HG02610 (cell line): ENCODE data around the gene CS.

Source experiments
- ATAC-seq: cut with Tn5 transposase; IDR thresholded peaks from one replicate; pipeline ENCODE4 v1.9.1; 2021; ENCODE audit warnings: mild to moderate bottlenecking, moderate library complexity; ENCODE audit not compliant: unreplicated experiment

CS gene

DNA sequence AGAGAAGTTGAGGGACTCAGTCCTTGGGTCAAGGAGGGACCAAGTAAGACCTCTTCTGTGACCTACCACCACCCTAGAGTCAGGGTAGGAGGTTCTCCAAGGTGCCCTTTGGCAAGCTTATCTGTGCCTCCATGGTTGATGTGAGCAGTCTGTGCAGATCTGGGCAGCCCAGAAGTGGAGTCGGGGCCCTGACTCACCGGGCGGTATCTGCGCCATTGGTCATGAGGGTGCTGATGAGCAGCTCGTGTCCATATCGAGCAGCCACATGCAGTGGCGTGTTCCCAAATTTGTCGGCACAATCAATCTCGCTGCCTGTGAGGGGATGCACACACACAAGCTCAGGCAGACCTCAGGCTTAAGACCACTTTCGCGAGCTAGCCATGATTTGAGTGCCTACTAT lies 47.0 kb downstream of the CS start:
- ATAC-seq, result no peak

DNA sequence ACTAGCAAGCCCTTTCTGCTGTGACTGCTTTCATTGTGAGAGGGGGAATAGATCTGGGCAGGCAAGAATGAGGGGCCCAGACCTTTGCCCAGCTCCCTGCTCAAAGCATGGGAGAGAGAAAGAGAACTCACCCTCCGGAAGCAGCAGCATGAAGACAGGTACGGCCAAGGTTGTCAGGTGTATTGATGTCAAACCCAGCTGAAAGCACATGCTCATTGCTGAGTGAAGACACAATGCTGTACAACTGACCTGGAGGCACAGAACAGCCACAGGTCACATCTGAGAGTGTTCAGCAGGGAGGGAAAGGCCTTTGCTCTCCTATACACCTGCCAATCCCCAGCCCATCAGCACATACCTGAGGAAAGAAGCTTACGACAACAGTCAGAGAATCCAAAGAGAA lies 47.5 kb downstream of the CS start:
- ATAC-seq, result no peak

DNA sequence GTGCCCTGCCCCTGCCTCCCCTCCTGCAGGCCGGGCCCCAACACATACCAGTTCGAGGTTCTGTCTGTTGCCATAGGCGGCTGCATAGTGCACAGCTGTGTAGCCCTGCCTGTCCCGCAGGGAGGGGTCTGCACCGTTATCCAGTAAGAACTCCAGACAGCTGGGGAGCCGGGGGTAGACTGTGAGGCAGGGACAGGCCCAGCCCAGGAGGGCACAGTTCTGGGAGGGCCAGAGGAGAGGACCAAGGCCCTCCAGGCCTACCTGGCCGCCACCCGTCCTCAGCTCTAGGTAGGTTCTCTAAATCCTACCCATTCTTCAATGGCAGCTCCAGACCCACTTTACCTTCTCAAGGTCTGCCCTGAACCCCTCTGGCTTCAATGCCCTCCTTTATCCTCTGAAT lies 51.4 kb downstream of the CS start:
- ATAC-seq, result no peak

DNA sequence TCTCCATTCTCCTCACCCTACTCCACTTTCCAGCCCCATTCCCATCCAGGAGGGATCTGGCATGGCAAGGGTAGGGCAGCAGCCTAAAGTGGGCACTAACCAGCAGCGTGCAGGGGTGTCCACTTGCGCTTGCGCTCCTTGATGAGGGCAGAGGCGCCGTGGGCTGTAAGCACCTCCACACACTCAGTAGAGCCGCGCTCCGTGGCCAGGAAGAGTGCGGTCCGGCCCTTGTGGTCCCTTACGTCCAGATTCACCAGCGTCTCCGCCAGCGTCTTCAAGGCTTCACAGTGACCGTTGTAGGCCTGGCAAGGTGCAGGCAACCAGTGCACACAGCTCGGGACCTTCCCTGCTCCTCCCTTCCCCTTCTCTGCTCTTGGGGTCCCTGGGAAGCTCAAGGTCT lies 52.2 kb downstream of the CS start:
- no peak for ATAC-seq

DNA sequence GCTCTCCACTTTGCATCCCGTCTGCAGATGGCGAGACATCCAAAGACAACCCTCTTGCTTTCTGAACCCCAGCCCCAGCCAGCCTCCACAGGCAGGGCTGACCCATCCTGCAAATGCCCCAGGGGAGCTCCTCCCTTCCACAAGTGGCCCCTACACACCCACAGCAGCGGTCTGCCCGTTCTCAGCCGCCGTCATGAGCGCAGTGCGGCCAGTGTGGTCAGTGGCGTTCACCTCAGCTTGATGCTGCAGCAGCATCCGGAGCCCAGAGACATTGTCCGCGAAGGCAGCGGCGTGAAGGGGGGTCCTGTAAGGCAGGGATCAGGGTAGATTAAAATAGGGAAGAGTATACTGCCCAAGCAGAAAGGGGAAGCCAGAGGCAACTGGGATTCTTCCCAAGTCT lies 55.6 kb downstream of the CS start:
- ATAC-seq, result no peak

DNA sequence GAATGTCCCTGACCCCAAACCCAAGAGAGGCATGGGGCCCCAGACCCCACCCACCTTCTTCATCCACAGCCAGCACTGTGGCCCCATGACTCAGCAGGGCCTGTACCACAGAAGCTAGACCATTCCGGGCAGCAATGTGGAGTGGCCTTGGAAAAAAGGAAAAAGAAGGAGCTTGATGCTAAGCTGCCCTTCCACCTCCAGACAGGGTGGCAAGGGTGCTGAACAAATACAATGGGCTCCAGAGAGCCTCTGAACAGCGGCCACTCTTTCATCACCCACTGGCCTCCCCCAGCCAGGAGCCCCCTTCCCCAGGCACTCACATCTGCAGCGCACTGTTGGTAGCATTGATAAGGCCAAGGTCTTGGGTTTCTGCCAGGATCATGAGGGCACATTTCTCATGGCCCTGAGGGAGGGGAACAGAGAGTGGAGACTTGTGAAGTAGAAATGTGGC lies 56.4 kb downstream of the CS start:
- no peak for ATAC-seq

DNA sequence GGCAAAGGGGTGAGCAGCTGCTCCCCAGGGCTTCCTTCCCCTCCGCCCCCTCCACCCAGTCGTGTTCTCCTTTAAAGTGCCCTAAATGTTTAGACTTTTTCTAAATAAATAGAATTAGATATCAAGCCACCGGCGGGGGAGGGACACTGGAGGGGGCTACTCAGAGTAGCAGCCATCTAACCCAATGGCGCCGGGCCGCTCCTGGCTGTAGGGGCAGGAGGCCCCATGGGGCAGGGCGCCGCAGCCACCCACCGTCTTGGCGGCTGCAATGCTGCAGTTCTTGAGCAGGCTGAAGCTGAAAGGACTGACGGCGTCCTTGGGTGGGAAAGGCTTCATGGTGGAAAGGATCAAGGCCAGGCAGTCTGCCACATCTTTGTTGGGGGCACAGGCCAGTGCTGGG lies 57.1 kb downstream of the CS start:
- ATAC-seq, result no peak

DNA sequence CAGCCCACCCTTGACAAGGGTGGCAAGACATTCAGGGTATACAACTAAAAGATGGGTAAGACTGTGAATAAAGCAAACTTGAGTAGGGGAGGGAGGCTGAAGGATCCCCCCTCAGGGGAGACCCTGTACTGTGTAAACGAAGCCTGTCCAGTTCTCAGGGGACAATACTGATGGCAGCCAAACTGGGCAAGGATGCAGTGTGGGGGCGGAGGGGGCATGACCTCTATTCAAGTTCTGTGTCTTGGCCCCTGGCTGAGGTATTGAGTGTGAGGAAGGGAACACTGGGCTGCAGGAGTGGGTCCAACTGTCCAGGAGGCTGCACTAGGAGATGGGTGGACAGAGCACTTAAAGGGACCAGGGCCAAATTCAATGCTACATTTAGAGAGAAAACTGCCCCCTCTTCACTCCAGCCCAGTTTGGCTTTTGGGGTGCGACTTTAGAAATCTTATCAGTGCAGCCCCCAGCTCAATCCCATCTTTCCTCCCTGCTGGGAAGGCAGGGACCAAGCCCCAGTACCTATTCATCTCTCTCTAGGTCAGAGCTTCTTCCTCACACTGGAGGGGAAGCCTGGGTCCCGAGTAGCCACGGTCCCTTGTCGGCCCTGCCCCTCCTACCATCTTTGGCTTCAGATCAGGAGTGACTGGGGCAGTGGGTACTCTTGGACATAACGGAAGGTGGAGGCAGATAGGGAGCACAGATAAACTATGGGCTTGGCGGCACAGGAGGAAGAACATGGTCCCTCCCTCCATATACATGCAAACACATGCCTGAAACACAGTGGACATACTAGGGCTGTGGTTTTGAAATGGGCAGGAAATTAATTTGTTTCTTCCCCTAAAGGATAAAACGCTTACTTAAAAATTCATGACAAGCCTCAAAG lies 58.5 kb downstream of the CS start:
- no peak for ATAC-seq

DNA sequence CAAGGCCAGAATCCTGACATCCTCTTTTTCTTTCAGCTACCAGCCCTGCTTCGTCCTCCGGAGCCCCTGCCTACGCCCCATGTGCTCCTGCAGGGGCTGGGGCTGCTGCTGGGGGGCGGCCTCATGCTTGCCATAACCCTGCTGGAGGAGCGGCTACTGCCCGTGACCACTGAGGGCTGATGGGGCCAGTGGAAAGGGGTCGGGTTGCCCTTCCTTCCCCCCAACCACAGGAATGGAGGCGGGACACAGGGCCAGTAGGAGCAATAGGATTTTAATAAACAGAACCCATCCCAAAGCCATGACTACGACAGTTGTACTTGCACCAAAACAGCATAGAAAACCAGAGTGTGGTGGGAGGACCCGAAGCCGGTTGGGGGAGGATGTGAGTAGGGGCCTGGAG lies 62.6 kb downstream of the CS start:
- no peak for ATAC-seq

DNA sequence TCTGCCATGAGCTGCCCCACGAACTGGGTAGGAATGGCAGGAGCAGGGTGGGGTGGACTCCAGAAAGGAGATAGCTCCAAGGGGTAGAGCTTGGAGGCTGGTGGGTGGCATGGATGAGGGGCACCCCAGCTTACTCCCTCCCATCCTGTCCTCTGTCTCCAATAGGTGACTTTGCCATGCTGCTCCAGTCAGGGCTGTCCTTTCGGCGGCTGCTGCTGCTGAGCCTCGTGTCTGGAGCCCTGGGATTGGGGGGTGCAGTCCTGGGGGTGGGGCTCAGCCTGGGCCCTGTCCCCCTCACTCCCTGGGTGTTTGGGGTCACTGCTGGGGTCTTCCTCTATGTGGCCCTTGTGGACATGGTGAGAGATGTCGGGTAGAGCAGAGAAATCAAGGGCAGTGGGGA lies 63.1 kb downstream of the CS start:
- ATAC-seq, result no peak

DNA sequence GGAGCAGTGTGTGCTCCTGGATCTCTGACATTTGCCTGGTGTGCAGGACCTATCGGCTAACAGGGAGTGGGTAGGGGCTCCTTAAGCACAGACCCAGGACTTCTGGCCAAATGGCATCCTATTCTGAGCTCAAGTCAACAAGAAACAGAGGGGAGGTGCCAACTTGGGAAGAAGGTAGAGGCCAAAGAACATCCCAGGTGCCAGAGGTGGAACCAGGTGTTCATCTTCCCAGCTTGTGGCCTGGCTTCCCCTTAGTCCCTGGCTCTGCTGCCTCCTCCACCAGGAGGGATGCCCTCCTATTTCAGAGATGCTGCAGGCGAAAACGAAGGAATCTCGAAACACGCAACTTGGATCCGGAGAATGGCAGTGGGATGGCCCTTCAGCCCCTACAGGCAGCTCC lies 64.0 kb downstream of the CS start:
- ATAC-seq, result no peak

DNA sequence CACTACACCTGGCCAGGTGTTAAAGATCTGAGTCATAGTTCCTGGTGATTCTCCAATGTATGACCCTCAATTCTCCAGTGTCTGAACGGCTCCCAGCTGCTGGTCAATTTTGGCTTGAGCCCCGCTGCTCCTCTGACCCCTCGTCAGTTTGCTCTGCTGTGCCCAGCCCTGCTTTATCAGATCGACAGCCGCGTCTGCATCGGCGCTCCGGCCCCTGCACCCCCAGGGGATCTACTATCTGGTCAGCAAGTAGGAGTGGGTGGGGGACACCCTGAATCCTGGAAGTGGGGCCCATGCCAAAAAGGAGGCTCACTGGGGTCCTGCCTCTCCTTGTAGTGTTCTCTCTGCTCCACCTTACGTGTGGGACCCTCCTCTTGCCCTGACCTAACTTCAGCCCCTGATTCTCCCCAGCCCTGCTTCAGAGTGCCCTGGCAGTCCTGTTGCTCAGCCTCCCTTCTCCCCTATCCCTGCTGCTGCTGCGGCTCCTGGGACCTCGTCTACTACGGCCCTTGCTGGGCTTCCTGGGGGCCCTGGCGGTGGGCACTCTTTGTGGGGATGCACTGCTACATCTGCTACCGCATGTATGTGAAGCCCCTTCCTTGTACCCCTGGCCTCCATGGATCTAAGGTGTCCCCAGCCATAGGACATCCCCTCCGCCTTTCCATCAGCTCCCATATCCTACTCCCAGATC lies 65.2 kb downstream of the CS start:
- no peak for ATAC-seq

DNA sequence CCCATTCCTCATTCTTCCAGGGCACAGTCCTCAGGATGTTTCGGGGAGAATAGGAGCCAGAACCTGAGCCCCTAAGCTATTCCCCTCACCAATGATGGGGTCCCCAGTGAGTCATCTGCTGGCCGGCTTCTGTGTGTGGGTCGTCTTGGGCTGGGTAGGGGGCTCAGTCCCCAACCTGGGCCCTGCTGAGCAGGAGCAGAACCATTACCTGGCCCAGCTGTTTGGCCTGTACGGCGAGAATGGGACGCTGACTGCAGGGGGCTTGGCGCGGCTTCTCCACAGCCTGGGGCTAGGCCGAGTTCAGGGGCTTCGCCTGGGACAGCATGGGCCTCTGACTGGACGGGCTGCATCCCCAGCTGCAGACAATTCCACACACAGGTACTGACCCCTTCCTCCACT lies 68.9 kb downstream of the CS start:
- no peak for ATAC-seq

DNA sequence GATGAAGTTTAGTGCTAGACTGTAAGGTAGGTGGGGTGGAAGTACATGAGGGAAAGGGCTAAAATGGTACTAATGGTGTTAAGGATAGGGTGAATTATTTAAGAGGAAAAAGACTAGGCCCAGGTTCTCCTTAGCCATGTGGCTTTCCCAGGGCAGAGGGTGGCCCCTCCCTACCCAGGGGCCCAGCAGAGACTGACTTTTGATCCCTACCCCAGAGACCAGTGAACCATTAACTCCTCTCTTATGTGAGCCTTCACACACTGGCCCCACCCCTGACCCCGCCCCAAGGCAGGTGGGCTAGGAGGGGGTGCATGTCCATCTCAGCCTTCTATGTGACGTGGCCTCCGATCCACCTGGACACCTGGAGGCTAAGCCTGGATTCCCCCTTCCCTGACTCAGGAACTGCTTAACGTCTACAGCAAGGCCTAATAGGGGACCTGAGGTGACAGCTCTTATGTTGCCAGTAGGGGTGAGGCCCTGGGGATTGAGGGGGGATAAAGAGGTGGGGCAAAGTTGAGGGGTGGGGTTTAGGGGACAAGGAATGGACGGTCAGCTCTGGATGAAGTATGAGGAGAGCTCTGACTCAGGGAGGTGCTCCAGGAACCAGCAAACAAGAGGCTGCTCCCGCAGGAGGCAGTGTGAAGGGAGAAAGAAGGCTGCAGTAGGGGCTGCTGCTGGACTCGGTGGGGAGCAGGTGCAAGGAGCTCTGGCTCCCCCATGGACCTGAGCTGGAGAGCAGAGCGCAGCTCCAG lies 69.5 kb downstream of the CS start:
- ATAC-seq, result no peak

DNA sequence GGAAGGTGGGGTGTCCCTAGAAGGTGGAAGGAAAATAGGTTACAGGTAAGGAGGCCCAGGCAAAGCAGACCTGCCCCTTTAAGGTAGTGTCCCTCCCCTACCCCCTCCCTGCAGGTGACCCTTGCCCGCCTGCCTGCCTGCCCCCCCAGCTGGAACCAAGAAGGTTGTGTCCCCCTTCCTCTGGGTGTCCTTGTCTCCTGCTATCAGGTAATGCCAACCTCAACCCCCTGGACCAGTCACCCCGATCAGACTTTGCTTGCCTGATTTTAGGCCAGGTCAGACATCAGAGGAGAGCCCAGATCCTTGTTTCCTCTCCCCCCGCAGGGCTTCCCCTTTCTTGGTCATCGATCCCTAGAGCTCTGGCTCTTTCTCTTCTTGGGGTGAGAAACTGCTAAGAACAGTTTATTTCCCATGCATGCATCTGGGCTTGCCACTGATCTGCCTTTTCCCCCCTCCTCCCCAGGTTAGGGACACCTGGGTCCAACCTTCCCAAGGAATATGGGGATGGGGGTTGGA lies 70.2 kb downstream of the CS start, which contains the start of gene SLC39A5:
SLC39A5 (plus strand) TSS at position 136 of the 516 bp plus-strand sequence. CDS start 1,224 bp downstream, outside the sequence.
- ATAC-seq, result no peak

DNA sequence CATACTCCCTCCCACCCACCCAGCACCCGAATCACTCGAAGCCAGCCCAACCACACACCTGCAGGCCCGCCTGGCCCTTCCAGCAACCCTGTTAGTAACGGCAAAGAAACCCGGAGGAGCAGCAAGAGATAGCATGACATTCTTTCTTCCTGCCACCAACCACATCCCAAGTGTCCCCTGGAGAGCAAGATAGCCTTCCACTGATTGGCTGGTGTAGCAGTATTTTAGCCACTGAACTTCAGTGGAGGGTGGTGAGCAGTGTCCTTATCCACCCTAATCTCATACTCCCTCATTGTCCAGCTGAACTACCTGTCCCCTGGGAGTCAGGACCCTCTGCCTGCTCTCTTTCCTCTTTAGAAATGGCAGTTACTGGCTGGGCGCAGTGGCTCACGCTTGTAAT lies 71.0 kb downstream of the CS start:
- no peak for ATAC-seq

DNA sequence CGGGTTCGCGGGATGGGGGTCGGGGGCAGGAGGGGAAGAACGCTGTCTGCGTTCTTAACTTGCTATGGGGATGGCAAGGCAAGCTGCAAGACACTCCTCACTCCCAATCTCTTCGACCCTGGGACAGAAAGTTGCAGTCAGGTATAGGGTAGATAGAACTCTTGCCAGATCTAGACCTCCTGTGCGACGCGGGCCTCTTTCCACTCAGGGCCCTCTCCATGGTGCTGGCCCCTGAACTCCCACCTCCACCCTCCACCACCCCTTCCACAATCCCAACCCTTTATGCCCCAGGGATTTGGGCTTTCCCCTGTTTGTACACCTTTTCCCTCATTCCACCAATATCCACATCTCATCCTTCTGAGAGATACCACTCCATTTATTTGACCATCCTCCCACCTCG lies 75.2 kb downstream of the CS start:
- no peak for ATAC-seq

DNA sequence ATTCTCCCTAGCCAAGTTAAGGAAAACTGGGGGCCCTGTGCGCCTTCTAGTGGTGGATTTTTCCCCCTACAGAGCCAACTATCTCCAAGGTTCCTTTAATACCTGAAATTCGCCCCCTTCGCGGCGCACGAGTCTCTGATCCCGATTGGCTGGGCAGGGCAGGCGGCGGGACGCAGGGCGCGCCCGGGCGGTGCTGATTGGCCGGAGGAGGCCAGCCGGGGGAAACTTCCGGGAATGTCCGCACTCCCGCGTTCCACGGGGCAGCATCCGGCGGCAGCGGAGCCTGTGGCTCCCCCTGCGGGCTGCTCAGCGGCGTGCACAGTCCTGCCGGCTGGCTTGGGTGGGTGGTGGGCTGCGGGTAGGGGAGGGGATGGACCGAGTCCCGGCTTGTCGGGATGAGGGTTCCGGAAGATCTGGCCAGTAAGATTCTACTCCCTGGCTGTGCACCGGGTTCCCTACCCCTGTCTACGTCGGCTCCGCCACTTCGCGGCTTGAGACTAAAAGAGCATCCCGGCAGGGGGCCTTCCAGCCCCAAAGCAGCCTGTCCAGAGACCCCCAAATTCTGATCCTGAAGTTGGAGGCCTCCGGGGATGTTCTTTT lies 75.9 kb downstream of the CS start, which contains the start of gene NABP2:
NABP2 (plus strand) TSS at position 241 of the 600 bp plus-strand sequence. CDS start 515 bp downstream, outside the sequence.
- peak; percentile 78 for ATAC-seq

DNA sequence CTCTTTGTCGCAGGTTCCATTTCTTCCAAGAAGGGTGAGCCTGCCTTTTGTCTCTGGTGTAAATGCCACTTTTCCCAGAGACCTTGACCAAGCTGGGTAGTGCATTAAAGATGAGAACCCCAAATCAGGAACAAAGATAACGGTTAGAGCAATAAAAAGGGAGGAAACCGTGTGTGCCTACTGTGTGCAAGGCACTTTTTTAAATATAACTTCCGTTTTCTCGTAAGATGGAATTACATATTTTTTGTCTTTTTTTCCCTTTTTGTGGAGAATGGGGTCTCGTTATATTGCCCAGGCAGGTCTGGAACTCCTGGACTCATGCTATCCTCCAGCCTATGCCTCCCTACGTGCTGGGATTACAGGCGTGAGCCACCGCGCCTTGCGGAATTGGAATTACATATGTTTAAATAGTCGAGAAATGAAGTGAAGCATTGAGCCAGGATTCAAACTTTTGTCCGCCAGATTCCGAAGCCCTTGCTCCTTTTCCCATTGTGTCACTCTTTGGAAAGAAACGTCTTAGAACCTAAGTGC lies 76.5 kb downstream of the CS start:
- no peak for ATAC-seq

DNA sequence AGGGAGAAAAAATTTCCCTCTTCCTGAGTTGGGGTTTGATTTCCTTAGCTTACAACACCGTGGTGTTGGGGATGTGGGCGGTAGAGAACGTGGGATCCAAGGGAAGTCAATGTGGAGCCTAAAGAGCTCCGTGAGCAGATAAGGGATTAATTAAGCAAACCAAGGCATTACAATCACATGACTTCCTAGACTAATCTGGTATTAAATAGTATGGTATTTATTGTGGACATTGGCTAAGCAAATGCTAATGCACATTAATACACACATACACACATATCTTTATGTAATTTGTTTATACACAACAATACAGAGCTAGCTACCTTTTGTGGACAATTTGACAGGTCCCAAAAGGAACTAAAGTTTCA lies 77.6 kb downstream of the CS start:
- ATAC-seq, result no peak
